ENCODE results near the gene PPP1R14C.

- TF ChIP-seq EZH2 (IDR thresholded peaks at IDR 0.05; ENCODE audit: low read depth, unreplicated experiment) (no peak), EZH2phosphoT487 (IDR thresholded peaks at IDR 0.05; ENCODE audit: unreplicated experiment) (no peak), POLR2AphosphoS5 (IDR thresholded peaks at IDR 0.05; ENCODE audit: low read depth) (no peak), JUNB (IDR thresholded peaks at IDR 0.05; ENCODE audit: unreplicated experiment) (no peak), ZNF114 (CRISPR knock-in tag; IDR thresholded peaks at IDR 0.05) (no peak), ZNF331 (CRISPR knock-in tag; IDR thresholded peaks at IDR 0.05; ENCODE audit: low read depth) (no peak), CREB1 (CRISPR knock-in tag; IDR thresholded peaks at IDR 0.05; ENCODE audit: low read depth) (no peak), STAT1 (IDR thresholded peaks at IDR 0.05; ENCODE audit: unreplicated experiment) (no peak), ETS1 (IDR thresholded peaks at IDR 0.05) (no peak), NANOG (IDR thresholded peaks at IDR 0.05; ENCODE audit: borderline replicate concordance) (no peak)
- TF ChIP-seq, protein P1, sequence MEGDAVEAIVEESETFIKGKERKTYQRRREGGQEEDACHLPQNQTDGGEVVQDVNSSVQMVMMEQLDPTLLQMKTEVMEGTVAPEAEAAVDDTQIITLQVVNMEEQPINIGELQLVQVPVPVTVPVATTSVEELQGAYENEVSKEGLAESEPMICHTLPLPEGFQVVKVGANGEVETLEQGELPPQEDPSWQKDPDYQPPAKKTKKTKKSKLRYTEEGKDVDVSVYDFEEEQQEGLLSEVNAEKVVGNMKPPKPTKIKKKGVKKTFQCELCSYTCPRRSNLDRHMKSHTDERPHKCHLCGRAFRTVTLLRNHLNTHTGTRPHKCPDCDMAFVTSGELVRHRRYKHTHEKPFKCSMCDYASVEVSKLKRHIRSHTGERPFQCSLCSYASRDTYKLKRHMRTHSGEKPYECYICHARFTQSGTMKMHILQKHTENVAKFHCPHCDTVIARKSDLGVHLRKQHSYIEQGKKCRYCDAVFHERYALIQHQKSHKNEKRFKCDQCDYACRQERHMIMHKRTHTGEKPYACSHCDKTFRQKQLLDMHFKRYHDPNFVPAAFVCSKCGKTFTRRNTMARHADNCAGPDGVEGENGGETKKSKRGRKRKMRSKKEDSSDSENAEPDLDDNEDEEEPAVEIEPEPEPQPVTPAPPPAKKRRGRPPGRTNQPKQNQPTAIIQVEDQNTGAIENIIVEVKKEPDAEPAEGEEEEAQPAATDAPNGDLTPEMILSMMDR (conservative IDR thresholded peaks at IDR 0.05; ENCODE audit: low read depth in 2 of 2) = no peak
- TF ChIP-seq, protein P2, sequence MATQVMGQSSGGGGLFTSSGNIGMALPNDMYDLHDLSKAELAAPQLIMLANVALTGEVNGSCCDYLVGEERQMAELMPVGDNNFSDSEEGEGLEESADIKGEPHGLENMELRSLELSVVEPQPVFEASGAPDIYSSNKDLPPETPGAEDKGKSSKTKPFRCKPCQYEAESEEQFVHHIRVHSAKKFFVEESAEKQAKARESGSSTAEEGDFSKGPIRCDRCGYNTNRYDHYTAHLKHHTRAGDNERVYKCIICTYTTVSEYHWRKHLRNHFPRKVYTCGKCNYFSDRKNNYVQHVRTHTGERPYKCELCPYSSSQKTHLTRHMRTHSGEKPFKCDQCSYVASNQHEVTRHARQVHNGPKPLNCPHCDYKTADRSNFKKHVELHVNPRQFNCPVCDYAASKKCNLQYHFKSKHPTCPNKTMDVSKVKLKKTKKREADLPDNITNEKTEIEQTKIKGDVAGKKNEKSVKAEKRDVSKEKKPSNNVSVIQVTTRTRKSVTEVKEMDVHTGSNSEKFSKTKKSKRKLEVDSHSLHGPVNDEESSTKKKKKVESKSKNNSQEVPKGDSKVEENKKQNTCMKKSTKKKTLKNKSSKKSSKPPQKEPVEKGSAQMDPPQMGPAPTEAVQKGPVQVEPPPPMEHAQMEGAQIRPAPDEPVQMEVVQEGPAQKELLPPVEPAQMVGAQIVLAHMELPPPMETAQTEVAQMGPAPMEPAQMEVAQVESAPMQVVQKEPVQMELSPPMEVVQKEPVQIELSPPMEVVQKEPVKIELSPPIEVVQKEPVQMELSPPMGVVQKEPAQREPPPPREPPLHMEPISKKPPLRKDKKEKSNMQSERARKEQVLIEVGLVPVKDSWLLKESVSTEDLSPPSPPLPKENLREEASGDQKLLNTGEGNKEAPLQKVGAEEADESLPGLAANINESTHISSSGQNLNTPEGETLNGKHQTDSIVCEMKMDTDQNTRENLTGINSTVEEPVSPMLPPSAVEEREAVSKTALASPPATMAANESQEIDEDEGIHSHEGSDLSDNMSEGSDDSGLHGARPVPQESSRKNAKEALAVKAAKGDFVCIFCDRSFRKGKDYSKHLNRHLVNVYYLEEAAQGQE (IDR thresholded peaks at IDR 0.05; ENCODE audit: unreplicated experiment) = no peak
Measured at GRCh38 chr6:150237626-150238025, 94.8 kb downstream of the PPP1R14C start.
